ENCODE measurements around the gene MSN. TPM values are rescaled to one million over a fixed set of nuclear protein-coding genes. Genes with fewer than 3 reads are reported as not detected.
A peak's percentile ranks its signal among the peaks of the same experiment; 100 is the strongest.

The MSN gene
- total RNA-seq, 2 donors from 2014 or later = 141 to 188 TPM

GRCh38 chrX:65667157-65667502, 324 bp upstream of the MSN start:
- Mint-ChIP-seq H3K27me3 (ENCODE audit: insufficient read depth) (no peaks in the 10 kb centered on the region), H3K36me3 (ENCODE audit: low read depth) (no peaks in the 10 kb centered on the region), H3K4me3 (peak overlapping the region; percentile 77), H3K27ac (no peak overlapping the region), H3K4me1 (peaks cover 16% of the 10 kb centered on the region), H3K9me3 (peaks cover 68% of the 10 kb centered on the region)
- Histone ChIP-seq H3K4me1 (ENCODE audit: control insufficient read depth, insufficient read depth, low read length) (no peaks in the 10 kb centered on the region), H3K27ac (ENCODE audit: low read depth, low read length) (no peak overlapping the region), H3K9ac (ENCODE audit: extremely low read depth, low read length, poor library complexity, severe bottlenecking) (no peak overlapping the region), H3K27me3 (ENCODE audit: control insufficient read depth, insufficient read depth, low read length, poor library complexity, severe bottlenecking) (no peaks in the 10 kb centered on the region), H3K4me3 (ENCODE audit: low read length) (no peak overlapping the region), H3K36me3 (ENCODE audit: control insufficient read depth, insufficient read depth, low read length) (peaks cover 10% of the 10 kb centered on the region), H3K9me3 (ENCODE audit: control insufficient read depth, low read length) (no peaks in the 10 kb centered on the region)
- DNase-seq = no peak
- WGBS, 2 experiments (ENCODE audit: insufficient coverage in 1 of 2, insufficient read length in 1 of 2) = 7 to 44% methylated on average over 1 to 6 of the region's 6 CpGs
- TF ChIP-seq CTCF (conservative IDR thresholded peaks at IDR 0.05) = no peak

GRCh38 chrX:65668377-65669310, 1.2 kb downstream of the MSN start:
- DNase-seq = peak; percentile 75
- H3K4me1 Mint-ChIP-seq = peaks cover 16% of the 10 kb centered on the region
- Histone ChIP-seq H3K36me3 (ENCODE audit: control insufficient read depth, insufficient read depth, low read length) (peaks cover 20% of the 10 kb centered on the region), H3K4me1 (ENCODE audit: control insufficient read depth, insufficient read depth, low read length) (no peaks in the 10 kb centered on the region), H3K9me3 (ENCODE audit: control insufficient read depth, low read length) (no peaks in the 10 kb centered on the region), H3K27ac (ENCODE audit: low read depth, low read length) (peak overlapping the region; percentile 89), H3K27me3 (ENCODE audit: control insufficient read depth, insufficient read depth, low read length, poor library complexity, severe bottlenecking) (no peaks in the 10 kb centered on the region), H3K4me3 (ENCODE audit: low read length) (peak overlapping the region; percentile 86), H3K9ac (ENCODE audit: extremely low read depth, low read length, poor library complexity, severe bottlenecking) (peak overlapping the region; percentile 85)
- no peak for TF ChIP-seq CTCF (conservative IDR thresholded peaks at IDR 0.05)
- 14% methylated on average over 7 of the region's 13 CpGs; no CpG with 5 or more reads in 1 of the 2 experiments for WGBS, 2 experiments (ENCODE audit: insufficient coverage in 1 of 2, insufficient read length in 1 of 2)
- peak overlapping the region; percentile 77 for H3K4me3 Mint-ChIP-seq
- no peaks in the 10 kb centered on the region for H3K27me3 Mint-ChIP-seq (ENCODE audit: insufficient read depth)
- H3K27ac Mint-ChIP-seq = peak overlapping the region; percentile 98
- peaks cover 64% of the 10 kb centered on the region for H3K9me3 Mint-ChIP-seq
- peaks cover 2% of the 10 kb centered on the region for H3K36me3 Mint-ChIP-seq (ENCODE audit: low read depth)

- Histone ChIP-seq H3K27me3 (ENCODE audit: control insufficient read depth, insufficient read depth, low read length, poor library complexity, severe bottlenecking) (no peaks in the 10 kb centered on the region), H3K9ac (ENCODE audit: extremely low read depth, low read length, poor library complexity, severe bottlenecking) (no peak overlapping the region), H3K4me1 (ENCODE audit: control insufficient read depth, insufficient read depth, low read length) (no peaks in the 10 kb centered on the region), H3K36me3 (ENCODE audit: control insufficient read depth, insufficient read depth, low read length) (peaks cover 30% of the 10 kb centered on the region), H3K4me3 (ENCODE audit: low read length) (no peak overlapping the region), H3K9me3 (ENCODE audit: control insufficient read depth, low read length) (no peaks in the 10 kb centered on the region), H3K27ac (ENCODE audit: low read depth, low read length) (no peak overlapping the region)
- 95% methylated on average over 3 of the region's 3 CpGs; no CpG with 5 or more reads in 1 of the 2 experiments for WGBS, 2 experiments (ENCODE audit: insufficient coverage in 1 of 2, insufficient read length in 1 of 2)
- DNase-seq = no peak
- Mint-ChIP-seq H3K27ac (no peak overlapping the region), H3K4me3 (no peak overlapping the region), H3K27me3 (ENCODE audit: insufficient read depth) (no peaks in the 10 kb centered on the region), H3K36me3 (ENCODE audit: low read depth) (peaks cover 5% of the 10 kb centered on the region), H3K9me3 (peaks cover 63% of the 10 kb centered on the region), H3K4me1 (peaks cover 16% of the 10 kb centered on the region)
- no peak for TF ChIP-seq CTCF (conservative IDR thresholded peaks at IDR 0.05)
Observed at GRCh38 chrX:65671286-65671685, 3.8 kb downstream of the MSN start.
